HG02970 (cell line): ENCODE results near the gene PYROXD2.

Source experiments
- ATAC-seq: cut with Tn5 transposase; IDR thresholded peaks from one replicate; pipeline ENCODE4 v1.9.1; 2021; ENCODE audit warnings: mild to moderate bottlenecking, moderate library complexity, moderate number of reproducible peaks; ENCODE audit not compliant: unreplicated experiment, low FRiP score

Gene PYROXD2

DNA sequence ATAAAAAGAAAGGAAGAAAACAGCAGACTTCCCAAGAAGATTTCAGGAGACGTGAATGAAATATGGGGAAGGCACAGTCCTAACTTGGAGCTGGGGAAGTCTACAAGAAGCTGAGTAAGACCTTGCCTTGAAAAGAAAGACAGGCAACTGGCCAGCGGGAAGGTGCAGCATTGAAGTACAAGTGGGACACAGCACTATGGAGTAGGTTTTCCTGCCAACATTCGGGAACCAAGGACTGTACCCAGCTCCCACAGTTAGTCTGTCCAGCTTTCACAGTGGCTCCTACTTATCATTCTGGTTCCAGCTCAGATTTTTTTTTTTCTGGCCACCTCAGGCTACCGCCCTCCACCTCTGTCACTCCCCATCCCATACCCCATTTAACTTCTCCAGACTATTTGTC, 21.7 kb upstream of the PYROXD2 start:
- ATAC-seq, result no peak

DNA sequence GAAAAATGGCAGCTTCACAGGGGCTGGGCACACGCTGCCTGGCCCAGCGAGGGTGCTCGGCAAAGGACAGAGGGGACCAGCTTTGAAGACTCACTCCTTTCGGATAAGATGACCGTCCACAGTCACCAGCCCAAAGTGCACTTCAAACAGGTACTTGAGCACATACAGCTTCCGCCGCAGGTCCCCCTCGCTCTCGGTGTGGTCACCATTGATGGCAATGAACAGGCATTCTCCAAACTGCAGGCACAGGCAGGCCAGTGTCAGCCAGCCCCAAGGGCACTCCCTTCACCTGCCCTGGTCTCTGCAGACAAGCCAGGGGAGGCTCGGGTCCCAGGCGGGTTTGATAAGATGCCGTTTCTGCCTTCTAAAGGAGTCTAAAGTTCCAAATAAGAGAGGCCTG, 20.2 kb upstream of the PYROXD2 start:
- no peak for ATAC-seq

GRCh38 chr10:98433881-98434732, 19.1 kb upstream of the PYROXD2 start:
- no peak for ATAC-seq

GRCh38 chr10:98433371-98433770, 18.4 kb upstream of the PYROXD2 start:
- ATAC-seq, result no peak

- ATAC-seq, result no peak
Observed at GRCh38 chr10:98432330-98432729, 17.3 kb upstream of the PYROXD2 start.

DNA sequence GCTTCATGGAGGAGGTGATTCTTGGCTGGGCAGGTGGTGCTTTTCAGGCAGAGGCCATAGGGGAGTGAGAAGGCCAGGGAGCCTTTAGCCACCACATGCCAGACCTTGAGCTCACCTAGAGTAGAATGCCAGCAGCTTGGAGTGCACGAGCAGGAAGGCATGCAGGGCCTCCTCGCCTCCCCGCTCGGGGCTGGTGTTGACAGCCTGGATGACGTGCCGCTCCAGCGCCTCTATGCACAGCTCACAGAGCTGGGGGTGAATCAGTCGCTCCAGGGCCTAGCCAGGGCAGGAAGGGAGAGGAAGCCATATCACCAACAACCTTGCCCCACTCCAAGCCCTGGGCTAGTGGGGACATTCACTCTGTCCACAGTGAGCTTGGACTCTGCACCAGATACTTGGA, 16.0 kb upstream of the PYROXD2 start:
- ATAC-seq, result no peak

- ATAC-seq, result no peak
Observed at GRCh38 chr10:98430427-98430826, 15.4 kb upstream of the PYROXD2 start.

DNA sequence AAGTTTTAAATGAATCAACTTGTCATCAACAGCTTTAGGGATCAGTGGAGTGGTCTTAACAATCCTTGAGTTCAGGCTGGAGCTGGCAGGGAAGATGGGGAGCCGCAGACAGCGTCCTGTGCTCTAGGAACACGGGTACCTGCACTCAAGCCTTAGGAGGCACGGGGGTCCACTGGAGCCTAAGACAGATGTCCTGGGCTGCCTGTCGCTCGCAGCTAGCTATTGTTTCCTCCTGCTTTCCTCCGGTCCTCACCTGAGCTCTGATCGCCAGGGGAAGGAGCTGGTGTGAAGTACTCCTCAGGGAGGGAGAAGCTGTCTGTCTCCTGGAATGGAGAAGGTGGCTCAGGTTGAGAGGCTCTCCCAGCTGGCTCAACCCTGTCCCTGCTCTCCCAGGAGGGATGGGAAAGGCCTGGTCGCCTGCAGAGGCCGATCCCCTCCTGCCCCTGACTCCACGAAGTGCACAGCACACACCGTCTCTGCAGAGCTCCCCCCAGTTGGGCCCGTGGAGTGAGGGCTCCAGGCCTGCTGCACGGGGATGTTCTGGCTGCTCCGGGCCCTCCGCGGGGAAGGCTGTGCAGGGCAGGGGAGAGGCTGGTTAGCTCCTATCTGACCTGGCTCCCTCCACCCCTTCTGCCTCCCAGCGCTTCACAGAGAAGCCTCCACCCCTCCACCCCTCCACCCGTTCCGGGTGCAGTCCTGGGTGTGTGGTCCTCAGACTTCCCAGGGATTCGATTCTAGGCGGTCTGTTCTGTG, 14.5 kb upstream of the PYROXD2 start:
- ATAC-seq, result no peak

- ATAC-seq, result no peak
Observed at GRCh38 chr10:98427011-98427515, 12.1 kb upstream of the PYROXD2 start.

DNA sequence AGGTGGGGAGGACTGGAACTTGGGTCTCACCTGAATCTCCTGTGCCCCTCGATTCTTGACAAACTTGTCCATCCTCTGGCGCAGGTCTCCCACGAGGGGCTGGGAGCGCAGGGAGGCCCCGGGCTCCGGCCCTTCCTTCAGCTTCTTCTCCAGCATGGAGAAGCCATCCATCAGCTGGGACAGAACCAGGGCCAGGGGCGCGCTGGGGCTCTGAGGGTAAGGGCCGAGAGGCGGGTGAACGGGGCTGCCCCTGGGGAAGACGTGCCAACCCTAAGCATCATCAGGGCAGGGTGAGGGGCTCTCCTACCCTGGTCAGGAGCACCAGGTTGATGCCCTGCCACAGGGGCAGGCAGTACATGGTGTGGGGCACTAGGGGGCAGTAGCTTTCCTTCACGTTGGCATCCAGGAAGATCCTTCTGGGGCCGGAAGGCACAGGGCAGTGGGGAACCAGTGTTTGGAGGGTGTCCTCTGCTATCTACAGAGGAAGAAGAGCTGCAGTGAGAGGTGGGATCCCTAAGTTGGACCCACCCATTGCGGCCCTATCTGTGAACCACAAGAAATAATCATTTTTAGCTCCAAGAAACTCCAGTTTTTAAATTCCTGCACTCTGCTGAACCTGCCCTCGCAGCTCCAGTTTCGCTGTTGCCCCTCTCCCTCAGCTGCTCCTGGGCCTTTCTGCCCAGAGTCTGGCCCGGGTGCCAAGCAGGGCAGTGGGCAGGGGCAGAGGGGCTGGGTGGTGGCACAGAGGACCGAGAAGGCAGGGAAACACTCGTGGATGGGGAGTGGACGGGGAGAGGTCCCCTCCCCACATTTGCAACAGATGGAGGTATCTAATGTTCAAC, 10.8 kb upstream of the PYROXD2 start:
- no peak for ATAC-seq

DNA sequence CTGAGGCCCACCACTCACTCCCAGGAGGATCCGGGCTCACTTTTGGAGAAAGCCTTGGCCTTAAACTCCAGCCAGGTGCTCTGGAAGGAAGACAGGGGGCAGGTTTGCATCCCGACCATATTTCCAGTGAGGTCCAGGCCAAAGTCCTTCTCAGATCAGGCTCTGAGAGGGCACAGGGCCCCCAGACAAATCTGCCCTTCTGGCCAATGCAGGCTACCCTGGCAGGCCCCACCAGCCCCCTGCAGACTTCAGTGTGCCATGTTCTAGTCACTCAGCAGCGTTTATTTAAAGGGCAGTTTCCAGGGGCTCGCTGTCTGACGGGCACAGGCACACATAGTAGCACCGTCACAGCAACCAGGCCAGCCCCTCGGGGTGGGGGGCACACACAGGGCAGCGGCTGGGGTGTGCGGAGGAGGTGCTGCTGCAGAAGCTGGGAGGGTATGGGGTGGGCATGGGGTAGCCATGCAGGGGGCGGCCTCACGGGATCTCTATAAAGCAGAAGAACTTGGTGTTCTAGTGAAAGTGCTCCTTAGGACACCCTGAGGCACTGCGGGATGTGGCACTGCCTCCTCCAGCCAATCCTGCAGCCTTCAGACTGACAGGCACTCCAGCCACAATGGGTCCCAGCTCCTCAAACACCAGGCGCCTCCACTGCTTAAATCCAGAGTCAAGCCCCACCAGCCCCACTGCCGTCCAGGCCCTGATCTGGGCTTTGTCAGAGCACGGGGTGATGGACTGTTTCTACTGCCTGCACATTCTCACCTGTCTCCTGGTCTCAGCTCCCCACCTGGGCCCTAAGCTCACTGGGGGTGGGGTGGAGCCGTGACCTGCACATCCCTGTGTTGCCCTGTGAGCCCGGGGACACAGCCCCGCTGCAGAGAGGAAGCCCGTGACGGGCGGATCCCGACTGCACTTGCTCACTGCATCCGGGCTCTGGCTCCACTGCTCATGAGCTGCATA, 9.6 kb upstream of the PYROXD2 start:
- ATAC-seq, result no peak

DNA sequence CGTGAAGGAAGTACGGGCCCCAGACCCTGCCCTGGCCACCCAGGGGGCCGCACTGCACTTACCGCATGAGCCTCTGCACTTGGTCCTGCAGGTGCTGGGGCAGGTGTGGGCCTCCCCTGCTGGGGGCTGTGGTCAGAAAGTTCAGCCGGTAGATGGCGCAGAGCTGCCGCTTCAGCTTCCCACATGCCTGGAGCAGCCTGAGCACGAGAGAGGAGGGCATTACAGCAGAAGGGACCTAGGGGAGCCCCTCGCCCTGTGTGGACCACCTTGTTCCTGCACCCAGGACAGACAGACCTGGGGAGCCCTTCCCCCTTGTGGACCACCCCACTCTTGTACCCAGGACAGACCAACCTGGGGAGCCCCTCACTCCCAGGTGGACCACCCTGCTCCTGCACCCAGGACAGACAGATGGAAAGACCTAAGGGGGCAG, 8.7 kb upstream of the PYROXD2 start:
- no peak for ATAC-seq

DNA sequence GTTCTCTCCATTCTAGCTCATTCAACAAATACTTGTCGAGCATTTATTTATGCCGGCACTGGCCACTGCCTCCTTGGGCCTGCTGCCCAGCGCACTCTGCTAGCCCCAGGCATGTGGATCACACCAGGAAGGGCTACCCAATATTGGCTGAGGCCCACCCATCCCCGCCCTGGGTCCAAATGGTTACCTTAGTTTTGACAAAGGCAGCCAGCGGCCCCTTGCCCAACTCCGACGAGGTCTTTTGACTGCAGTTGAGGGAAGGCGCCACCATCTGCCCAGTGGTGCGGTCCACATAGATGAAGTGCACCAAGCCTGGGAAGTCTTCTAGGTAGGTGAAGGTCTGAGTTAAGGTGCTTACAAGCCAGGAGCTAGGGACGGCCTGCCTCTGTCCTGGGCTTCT, 7.2 kb upstream of the PYROXD2 start:
- no peak for ATAC-seq

- no peak for ATAC-seq
Observed at GRCh38 chr10:98420786-98421185, 5.8 kb upstream of the PYROXD2 start.

GRCh38 chr10:98419469-98420261, 4.7 kb upstream of the PYROXD2 start:
- no peak for ATAC-seq

DNA sequence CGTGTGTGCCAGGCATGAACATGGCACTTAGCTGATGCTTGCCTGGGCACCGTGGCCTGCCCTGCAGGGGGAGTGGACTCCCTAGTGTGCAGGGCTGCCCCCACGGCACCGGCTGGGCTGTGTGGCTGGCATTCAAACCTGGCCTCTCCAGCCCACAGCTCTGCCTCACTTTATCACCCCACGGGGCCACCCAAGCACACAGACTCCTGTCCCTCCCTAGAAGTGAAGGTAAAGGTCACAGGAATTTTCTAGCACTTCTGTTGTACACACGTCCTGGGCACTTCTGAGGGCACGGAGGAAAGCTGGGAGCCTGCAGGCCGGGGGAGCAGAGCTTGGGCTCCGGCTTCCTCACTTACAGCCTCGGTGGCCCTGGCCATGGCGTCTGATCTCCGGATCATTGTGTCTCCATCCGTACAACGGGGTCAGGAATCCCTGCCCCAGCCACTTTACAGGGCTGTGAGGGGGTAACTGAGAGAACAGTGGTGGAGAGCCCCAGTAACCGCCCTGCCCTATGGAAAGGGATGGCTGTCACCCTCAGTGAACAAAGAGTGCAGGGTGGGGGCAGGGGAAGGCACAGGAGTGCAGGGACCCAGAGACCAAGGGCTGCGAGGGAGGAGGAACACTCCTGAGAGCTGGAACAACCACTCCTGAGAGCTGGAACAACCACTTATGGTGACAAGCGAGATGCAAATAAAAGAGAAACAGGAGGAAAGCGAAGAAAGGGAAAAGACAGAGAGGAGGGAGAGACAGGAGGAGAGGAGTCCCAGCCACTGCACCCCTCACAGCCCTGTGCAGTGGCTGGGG, 3.9 kb upstream of the PYROXD2 start:
- no peak for ATAC-seq

DNA sequence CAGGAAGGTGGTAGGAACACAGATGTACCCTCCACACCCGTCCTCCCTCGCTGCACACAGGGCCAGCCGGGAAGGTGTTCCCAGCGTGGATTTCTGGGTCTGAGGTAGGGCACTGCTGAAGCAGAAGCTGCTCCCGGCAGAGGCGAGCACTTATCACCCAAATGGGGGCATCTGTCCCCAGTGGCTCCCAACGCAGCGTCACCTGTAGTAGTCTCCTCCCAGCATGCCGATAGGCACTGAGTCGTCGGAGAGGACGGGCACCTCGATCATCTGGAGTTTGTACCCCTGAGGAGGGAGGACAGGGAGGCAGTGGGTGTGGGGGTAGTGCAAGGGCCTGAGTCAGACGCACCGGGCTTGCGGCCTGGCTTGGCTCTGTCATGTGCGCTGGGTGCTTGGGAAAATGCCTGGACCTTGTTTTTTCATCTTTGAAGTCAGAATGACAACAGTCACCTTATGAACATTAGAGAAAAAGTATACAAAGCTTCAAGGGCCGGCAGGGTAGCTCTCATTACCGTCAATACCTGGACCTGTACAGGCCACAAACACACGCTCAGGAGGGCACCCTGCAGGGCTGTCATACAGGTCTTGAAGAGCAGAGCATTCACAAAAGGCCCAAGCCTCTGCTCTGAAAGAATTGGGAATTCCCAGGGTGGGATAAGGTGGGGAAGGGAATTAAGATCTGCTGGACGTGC, 3.1 kb upstream of the PYROXD2 start:
- ATAC-seq, result no peak
